ENCODE data around the gene LNPEP. TPM values are rescaled to one million over a fixed set of nuclear protein-coding genes. Genes with fewer than 3 reads are reported as not detected.
A peak's percentile ranks its signal among the peaks of the same experiment; 100 is the strongest.

Gene LNPEP
- total and polyA plus RNA-seq, 10 of the 15 experiments (the other 5 are each of a cell fraction or from before 2014, with no cell fraction given) = 5.6 to 54.9 (median 25.0) TPM

DNA sequence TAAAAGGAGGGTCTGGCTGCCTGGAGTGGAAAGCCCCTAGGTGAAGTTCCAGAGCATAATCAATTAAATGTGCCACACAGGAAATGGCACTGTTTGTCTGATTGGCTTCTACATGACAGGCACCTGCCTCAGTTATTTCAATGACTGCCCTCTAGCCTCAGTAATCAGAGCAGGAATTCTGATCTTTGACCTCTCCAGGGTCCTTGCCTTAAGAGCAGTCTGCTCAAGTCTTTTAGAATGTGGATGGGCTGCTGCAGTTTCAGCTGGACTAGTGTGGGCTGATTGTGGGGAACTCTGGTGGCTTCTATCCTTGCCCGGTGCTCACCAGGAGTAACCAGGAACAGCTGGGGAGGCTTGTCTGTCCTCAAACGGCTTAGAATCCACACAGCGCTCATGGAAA lies 107.6 kb downstream of the LNPEP start:
- no peaks in the 10 kb centered on the region for H4K20me1 ChIP-seq (ENCODE audit: control insufficient read depth, insufficient read depth)
- ChIA-PET POLR2A (no interaction called here), CTCF (interaction anchor here (0.9 to 13.3 kb wide), 6 partner anchors 47 to 292 kb away, joined by 3 to 88 read pairs (median 4); partner anchors contain the start of gene LIX1), SMC1A (ENCODE audit: uncharacterized antibody, unreplicated experiment) (interaction anchor here (1.0 to 6.7 kb wide), 6 partner anchors 12 to 177 kb away, joined by 4 to 49 read pairs (median 6); partner anchors contain the start of gene LIX1), RAD21 (ENCODE audit: unreplicated experiment) (interaction anchor here (1.7 to 2.7 kb wide), 2 partner anchors 99 to 174 kb away, joined by 9 to 15 read pairs; partner anchors contain the start of gene LIX1)
- no peak overlapping the region for H3K4me3 ChIP-seq
- DNase-seq (ENCODE audit: low read depth, low spot score) (no peak), ATAC-seq (peak; percentile 19), FAIRE-seq (no peak)
- H3K9ac ChIP-seq (ENCODE audit: control insufficient read depth, insufficient read depth, low read length) = no peak overlapping the region
- no TSS peak for BruUV-seq (replicated peaks)
- WGBS (ENCODE audit: insufficient coverage, insufficient replicate concordance, low lambda C conversion rate, missing lambda C conversion rate) = 64% methylated on average over 3 of the region's 3 CpGs
- H3K27me3 ChIP-seq (replicated peaks in 1 of 2; ENCODE audit: control insufficient read depth in 2 of 2, insufficient read depth in 2 of 2, low read length in 1 of 2) = no peaks in the 10 kb centered on the region; a peak in 1 of 4 replicates
- intact Hi-C loops (cut with micrococcal nuclease; ENCODE audit: unreplicated experiment) (loop anchor here (5.0 kb wide), 1 partner anchor 99 kb away; the partner anchor contains the start of gene LIX1), in situ Hi-C loops (cut with MboI) (no loop called here)
- no peak overlapping the region for H2AFZ ChIP-seq (ENCODE audit: control insufficient read depth, low read depth, low read length)
- no peak overlapping the region for H3K4me2 ChIP-seq (ENCODE audit: control insufficient read depth, insufficient read depth)
- no peaks in the 10 kb centered on the region for H3K9me3 ChIP-seq (replicated peaks; ENCODE audit: control insufficient read depth, insufficient read depth, low read length)
- H3K27ac ChIP-seq (ENCODE audit: control insufficient read depth, insufficient read depth) = no peak overlapping the region
- H3K36me3 ChIP-seq (ENCODE audit: control insufficient read depth in 2 of 2, insufficient read depth in 2 of 2, low read length in 1 of 2) = no peaks in the 10 kb centered on the region
- no peaks in the 10 kb centered on the region for H3K4me1 ChIP-seq (ENCODE audit: control insufficient read depth, insufficient read depth, low read length)
- H3K79me2 ChIP-seq (ENCODE audit: control insufficient read depth, insufficient read depth, low read length) = no peaks in the 10 kb centered on the region
- TF ChIP-seq LARP7 (IDR thresholded peaks at IDR 0.05) (no peak), SMARCA5 (IDR thresholded peaks at IDR 0.05) (no peak), CREB1 (IDR thresholded peaks at IDR 0.05; ENCODE audit: low read depth) (no peak), ZNF24 (IDR thresholded peaks at IDR 0.05) (no peak), ELK1 (IDR thresholded peaks at IDR 0.05; ENCODE audit: low read depth, low read length) (no peak), CHD2 (IDR thresholded peaks at IDR 0.05; ENCODE audit: borderline replicate concordance, low read depth, low read length) (no peak), IKZF2 (IDR thresholded peaks at IDR 0.05) (no peak), SREBF2 (IDR thresholded peaks at IDR 0.05; ENCODE audit: low read length) (no peak)
- TF ChIP-seq, protein P1, sequence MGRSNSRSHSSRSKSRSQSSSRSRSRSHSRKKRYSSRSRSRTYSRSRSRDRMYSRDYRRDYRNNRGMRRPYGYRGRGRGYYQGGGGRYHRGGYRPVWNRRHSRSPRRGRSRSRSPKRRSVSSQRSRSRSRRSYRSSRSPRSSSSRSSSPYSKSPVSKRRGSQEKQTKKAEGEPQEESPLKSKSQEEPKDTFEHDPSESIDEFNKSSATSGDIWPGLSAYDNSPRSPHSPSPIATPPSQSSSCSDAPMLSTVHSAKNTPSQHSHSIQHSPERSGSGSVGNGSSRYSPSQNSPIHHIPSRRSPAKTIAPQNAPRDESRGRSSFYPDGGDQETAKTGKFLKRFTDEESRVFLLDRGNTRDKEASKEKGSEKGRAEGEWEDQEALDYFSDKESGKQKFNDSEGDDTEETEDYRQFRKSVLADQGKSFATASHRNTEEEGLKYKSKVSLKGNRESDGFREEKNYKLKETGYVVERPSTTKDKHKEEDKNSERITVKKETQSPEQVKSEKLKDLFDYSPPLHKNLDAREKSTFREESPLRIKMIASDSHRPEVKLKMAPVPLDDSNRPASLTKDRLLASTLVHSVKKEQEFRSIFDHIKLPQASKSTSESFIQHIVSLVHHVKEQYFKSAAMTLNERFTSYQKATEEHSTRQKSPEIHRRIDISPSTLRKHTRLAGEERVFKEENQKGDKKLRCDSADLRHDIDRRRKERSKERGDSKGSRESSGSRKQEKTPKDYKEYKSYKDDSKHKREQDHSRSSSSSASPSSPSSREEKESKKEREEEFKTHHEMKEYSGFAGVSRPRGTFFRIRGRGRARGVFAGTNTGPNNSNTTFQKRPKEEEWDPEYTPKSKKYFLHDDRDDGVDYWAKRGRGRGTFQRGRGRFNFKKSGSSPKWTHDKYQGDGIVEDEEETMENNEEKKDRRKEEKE (IDR thresholded peaks at IDR 0.05) = no peak

Measured in GM12878 (cell line).